HG03064 (cell line): ENCODE data around the gene SSBP1.
"Not testable (repeated sequence)": the region's sequence is repeated elsewhere in the genome, so short reads cannot be mapped to it uniquely, and the experiment has no call there.

Source experiments
- ATAC-seq: cut with Tn5 transposase; IDR thresholded peaks from one replicate; pipeline ENCODE4 v1.9.1; 2021; ENCODE audit warnings: low read depth; ENCODE audit not compliant: unreplicated experiment

Gene SSBP1

DNA sequence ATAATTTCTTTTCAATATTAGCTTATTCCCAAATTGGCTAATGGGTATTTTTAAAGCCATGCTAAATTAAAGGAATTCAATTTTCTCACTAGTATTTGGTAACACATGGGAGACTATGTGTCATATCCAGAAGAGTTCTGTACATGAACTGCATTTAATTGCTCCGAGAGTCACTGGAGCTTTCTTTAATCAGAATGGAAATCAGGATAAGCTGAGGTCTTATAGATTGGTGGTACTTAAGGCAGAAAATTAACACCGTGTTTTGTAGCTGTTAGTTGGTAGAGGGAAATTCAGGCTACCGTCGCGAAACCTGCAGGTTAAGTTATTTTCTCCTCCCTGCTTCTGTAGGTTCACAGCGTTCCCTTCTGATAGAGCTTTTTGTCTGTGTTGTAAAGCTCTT, 29.8 kb upstream of the SSBP1 start, which contains the start of gene WEE2:
Gene WEE2, plus strand, starts transcription at position 3 of the 400 bp plus-strand sequence. CDS start 406 bp downstream, outside the sequence.
- ATAC-seq: no peak

DNA sequence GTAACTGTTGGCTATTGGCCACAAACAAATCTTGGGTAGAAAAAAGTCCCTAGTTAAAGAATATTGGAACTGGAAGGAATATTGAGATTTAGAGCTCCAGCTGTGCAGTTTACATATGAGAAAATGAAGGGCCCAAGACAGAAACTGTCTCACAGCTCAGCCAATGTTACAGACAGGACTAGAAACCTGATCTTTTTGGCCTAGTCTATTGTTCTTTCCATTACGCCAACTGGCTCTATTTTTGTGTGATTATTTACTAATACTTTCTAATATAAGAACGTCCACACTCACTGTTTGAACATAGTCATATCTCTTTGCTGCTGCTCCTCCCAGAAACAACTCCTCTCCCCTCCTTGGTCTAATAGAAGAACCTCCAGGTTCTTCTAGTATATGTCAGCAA, 28.8 kb upstream of the SSBP1 start:
- no peak for ATAC-seq

DNA sequence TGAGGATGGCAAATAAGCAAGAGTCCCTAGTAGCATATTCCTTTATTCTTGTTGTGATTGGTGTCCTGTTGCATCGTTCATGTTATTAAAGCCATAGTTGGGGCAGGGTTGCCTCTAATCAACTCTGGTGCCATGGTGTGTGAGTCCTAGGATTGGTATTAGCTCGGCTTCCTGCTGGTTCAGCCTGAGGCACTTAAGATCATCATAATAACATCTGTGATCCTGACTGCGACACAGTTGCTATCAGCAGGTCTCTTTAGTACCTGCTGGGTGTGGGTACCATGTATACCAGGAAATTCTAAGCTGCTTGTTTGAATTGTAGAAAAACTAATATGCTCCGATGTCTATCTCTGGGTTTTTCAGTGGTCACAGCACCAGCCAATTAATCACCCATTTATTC, 28.4 kb upstream of the SSBP1 start:
- ATAC-seq: no peak

DNA sequence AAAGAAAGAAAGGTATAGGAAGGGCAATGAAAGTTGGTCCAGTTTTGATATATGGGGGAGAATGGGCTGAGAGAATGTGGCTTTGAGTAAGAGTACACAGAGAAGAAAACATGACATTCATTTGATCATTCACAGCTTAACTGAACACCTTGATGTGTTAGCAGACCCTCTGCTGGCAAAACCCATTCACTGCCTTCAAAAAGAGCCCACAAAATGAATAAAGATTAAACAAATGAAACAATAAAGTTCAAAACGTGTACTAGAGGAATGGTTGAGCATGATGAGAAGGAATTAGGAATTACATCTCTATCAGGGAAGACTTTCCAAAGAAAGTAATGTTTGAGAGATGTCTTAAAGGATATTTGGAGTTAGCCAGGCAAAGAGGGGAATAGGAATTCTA, 27.9 kb upstream of the SSBP1 start:
- ATAC-seq: no peak

DNA sequence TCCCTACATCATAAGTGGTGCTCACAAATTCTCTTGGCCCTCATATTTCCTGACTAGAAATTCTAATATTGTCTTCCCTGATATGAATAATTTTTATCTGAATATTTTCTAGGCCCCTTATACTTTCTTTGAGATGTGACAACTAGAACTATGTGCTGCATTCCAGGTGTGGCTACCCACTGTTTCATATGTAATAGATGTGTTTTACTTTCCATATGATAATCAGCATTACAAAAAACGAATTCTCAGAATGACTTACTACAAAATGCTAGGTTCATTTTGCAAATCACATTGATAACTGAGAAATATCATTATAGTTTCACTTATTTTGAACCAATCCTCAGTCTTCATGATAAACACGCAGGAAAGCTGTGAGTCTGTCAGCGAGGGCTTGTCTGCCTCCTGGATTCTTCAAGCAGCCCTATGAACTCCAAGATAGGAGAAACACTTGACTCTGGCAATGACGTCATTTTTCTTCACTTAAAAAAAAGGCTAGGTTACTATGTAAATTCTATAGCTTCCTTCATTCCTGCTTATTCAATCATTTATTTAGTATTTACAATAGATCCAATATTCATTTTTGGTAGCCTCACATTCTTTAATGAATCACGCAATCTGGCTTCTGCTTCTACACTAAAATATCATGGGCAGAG, 25.4 kb upstream of the SSBP1 start:
- ATAC-seq: no peak

DNA sequence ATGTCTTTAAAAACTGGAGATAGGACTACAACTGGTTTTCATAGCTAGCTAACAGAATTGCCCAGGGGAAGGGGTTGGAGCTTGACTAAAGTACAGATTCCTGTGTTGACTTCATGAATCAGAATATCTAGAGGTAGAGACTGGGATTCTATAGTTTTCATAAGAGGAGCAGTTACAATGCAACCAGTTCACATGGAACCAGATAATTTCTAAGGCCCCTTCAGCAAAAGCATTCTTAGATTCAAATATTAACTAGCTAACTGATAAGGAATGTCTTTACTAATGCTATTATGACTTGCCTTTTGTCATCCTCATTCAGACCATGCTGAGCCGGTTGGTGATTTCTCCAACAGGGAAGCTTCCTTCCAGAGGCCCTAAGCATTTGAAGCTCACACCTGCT, 24.3 kb upstream of the SSBP1 start:
- no peak for ATAC-seq

DNA sequence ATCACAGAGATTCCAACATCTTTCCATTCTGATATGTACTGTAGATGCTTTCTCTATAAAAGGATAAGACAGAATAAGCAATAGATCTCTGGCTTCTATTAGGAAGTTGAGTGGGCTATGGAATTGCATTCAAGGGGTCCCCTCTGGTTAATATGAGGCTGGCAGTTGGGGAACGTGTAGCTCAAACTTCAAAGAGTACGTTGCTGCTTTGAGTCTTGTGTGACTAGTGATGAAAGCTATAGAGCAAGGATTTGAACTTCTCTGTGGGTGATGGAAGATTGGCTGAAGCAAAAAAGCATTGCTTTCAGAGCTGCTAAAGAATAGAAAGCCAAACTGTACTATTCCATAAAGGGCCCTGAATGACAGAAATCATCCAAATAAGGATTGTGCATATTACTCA, 23.6 kb upstream of the SSBP1 start:
- ATAC-seq: no peak

DNA sequence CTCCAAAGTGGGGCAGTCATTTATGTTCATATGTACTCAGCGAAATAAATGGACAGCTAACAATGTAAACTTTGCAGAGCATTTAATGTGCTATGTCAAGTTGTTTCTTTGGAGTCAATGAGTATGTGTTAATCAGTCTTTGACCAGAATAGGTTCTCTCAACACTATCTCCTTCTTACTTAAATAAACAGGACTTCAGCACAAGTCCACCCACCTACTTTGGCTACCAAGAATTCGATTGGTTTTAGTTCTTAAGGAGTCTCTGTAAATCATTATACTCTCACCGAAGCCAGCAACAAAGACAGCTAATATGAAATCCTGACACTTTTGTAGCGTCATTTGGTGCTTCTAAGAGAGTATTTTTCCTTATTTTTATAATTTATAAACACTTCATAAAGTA, 23.1 kb upstream of the SSBP1 start:
- no peak for ATAC-seq

DNA sequence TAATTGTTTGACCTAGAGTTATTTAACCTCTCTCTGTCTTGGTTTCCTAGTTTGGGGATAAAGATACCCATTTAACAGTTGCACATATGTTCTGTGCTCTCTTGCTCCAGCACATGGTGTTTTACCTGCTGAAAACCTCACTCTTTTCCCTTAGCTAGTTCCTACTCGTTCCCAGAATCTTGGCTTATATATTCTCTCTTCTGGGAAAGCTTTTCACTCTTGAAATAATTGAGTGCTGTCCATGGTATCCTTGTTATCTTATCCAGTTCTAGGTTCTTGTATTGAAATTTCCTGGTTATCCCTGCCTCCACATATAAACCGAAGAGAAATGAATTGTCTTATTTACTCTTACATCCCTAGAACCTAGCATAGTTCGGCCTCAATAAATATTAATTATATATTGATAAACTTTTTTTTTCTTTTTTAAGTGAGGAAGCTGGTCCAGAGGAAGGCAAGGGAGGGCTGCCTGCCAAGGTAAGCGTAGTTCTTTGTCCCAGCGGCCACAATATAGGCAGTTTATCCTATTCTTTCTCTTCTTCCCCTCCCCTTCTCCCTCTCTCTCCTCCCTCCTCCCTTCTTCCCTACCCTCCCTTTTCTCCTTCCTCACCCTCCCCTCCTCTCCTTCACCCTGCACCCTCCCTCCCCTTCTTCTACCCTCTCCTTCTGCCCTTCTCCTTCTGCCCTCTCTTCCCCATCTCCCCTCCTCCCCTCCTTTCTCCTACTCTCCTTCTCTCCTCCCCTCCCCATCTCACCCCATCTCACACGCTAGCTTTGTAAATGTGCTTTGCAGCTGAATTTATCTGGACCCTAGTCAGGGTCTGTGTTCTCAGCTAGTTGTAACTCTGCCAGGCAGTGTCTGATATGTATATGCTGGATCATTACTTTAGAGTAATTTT, 22.1 kb upstream of the SSBP1 start:
- no peak for ATAC-seq

DNA sequence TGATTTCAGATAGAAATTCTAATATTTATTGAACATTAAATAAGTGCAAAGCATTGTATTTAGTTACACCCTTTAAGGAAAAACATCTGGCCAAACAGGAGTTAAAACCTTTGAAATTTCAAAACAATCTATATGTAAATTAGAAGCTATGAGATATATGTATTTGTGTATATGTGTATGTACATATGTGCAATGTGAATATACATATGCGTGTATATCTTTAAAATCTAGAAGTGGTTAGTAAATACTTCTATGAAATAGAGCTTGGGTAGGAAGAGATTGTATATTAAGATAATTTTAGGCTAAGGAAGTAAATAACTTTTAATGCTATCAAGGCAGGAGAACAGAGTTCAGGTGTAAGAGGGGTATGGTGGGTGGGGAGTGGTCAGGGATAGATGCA, 20.7 kb upstream of the SSBP1 start:
- ATAC-seq: no peak

DNA sequence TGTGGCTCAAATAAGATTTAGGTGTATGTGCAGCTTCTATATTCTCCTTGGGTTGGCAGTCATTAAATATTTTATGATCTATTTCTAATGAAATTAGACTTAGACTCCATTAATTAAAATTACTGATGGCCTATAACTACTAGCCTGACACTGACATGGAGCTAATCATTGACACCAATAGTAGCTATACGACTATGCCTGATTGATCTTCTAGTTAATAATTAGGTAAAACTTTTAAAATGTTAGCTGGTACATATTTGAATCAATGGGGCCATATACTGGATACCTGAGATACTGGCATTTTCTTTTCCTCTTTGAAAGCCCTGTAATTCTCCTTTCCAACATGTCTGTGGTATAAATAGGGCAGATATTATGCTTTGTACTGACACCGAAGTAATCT, 15.6 kb upstream of the SSBP1 start:
- ATAC-seq: no peak

DNA sequence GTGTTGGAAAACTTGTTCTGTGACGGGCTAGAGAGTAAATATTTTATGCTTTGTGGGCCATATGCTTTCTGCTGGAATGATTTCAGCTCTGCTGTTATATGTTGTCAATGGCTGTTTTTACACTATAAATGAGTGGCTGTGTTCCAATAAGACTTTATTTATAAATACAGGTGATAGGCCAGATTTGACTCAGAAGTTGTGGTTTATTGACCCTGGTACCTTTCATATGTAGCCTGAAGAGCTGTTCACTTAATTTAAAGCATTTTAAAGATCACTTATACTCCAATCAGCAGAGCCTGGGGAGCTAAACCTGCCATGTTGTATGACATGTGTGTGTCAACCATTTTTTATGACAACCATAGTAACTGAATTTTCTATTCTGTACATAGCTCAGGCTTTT, 9.1 kb upstream of the SSBP1 start:
- no peak for ATAC-seq

DNA sequence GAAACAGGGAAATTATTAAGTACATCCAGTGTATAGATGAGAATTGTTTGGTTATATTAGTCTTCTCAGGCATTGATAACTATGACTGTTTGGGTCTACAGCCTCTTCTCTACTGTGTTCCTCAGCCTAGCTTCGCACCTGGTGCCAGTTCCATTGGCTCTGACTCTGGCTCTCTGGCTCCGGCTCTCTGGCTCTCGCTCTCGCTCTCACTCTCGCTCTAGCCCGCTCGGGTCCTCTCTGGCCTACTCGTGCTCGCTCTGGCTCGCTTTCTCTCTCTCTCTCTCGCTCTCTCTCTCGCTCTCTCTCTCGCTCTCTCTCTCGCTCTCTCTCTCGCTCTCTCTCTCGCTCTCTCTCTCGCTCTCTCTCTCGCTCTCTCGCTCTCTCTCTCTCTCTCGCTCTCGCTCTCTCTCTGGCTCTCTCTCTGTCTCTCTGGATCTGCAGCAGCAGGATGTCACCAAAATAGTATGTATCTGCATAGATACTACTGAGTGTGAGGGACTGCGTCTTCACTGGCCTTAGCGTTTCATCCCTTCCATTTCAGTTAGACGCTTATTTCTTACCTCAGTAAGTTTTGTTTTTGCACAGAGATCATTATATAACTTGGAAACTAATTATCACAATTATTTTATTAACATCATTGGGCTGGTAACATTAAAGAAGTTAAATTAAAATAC, 6.5 kb upstream of the SSBP1 start:
- no peak for ATAC-seq

DNA sequence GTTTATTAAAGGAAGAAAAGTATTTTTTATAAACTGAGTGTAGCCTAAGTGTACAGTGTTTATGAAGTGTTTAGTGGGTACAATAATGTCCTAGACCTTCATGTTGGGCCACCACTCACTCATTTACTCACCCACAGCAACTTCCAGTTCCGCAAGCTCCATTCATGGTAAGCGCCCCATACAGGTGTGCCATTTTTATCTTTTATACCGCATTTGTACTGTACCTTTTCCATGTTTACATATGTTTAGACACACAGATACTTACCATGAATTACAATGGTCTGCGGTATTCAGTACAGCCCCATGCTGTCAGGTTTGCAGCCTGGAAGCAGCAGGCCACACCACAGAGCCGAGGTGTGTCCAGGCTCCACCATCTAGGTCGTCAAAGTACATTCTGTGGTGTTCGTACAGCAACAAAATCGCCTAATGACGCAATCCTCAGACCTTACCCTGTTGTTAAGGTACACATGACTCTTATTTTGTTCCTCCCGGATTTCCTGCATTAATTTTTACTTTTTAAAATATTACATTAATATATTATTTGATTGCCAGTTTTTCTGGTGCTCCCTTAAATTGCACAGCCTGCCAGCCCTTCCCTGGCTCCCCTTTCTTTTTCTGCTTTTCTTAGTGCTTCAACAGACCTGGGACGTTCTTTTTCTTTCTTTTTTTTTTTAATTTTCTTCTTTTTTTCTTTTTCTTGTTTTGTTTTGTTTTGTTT, 881 bp upstream of the SSBP1 start:
- ATAC-seq: no peak

DNA sequence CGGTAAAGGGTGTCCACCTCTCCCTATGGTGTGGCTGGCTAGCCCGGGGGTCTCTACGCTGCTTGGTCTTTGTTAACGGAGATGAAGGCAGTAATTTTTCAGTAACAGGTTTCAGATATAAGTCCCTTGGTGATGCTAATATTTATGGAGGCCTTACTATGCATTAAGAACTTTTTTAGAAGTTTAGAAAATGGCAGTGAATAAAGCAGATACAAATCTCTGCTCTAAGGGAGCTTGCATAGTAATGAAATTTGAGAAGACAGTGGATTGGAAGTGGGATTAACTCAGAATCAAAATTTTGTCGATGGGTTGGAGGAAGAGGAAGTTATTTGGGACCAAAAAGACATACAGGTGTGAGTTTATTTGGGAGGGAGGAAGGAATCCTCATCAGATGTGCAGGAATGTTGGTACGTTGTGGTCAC, 445 bp downstream of the SSBP1 start:
- no peak for ATAC-seq

DNA sequence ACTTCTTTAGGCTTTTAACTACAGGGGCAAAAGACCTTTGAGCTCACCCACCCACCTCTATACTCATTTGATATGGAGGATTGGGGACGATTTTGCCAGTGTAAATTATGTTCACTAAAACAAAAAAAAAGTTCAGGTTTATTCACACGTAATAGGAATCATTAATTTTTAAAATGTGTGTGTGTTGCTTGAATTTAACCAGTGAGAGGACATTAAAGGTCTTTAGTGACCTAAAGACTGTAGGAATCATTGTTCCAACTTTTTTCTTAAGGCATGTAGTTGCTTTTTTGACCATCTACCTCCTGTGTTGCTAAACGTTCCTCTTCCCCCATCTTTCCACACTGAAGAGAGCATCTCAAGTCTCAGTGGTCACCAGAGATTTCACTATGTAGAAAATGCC, 1.1 kb downstream of the SSBP1 start:
- ATAC-seq: no peak

DNA sequence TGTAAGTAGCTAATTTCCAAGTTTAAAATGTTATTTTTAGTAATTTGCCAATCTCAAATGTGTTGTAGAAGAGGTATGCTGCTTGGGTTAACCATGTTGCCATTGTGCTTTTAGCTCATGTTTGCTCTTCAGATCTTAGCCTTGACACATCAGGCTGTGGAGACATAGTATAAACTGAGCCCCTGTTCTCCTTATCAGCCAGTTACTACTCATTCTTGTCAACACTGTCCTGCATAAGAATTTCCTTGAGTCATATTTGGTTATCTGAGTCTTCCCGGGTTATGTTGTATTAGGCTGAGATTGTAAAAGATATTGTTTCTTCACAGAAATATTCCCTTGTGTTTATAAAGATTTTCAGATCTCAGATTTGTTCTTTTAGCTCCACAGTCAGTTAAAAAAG, 4.1 kb downstream of the SSBP1 start:
- ATAC-seq: no peak

DNA sequence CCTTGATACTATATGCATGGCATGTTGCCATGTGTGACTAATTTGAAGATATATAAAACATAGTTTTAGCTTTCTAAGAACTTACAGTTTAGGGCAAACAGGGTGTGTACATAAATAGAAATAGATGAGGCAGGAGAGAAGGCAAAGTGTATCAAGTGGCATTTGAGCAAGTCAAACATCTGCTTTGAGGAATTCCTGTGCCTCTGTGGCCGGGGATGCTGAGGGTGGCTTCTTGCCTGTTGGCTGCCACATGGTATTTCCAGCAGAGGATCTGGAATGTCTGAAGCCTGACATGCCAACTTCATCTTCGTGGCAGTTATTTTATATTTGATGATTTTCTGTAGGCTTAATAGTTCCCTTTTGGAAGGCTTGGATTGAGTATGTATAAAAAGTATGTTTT, 6.0 kb downstream of the SSBP1 start:
- no peak for ATAC-seq

DNA sequence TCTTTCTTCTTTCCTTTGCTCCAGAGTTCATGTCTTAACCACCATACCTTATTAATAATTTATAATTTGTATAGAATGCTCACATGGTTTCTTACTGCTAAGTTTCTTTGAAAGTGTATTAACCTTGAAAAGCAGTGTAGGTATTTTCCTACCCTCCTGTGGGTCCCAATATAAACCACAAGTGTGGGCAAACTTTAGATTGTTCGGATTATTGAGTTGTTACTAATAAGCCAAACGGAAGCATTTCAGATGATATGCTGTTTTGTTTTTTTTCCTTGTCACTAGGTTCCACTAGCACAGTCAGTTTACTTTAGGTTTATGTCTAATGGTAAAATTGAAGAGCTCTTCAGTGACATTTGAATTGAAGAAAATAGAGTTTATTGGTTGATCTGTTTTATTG, 10.2 kb downstream of the SSBP1 start:
- ATAC-seq: no peak

DNA sequence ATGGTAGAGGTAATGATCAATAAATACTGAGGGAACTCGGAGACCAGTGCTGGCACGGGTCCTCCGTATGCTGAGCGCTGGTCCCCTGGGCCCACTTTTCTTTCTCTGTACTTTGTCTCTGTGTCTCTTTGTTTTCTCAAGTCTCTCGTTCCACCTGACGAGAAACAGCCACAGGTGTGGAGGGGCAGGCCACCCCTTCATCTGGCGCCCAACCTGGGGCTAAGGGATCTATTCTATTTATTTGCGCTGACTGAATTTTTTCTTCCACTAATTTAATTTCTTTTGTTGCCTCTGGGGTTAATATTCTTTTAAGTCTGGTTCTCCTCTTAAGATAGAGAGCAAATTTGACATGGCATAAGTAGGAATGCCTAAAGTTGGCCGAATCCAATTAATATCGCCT, 13.7 kb downstream of the SSBP1 start:
- ATAC-seq: not testable (repeated sequence)

DNA sequence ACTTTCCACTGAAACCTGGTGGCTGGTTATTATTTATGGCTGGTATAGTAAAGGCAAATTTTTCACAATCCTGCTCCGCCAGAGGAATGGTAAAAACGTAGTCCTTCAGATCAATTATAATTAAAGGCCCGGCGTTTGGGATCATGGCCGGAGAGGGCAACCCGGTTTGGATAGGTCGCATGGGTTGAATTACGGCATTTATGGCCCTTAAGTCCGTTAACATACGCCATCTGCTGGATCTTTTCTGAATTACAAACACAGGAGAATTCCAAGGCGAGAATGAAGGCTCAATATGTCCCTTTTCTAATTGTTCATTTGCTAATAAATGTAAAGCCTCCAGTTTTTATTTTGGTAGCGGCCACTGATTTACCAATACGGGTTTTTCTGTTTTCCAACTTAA, 14.5 kb downstream of the SSBP1 start:
- ATAC-seq: no peak
